K562 (cell line): ENCODE data around the gene GET3.
"Not testable (repeated sequence)": the region's sequence is repeated elsewhere in the genome, so short reads cannot be mapped to it uniquely, and the experiment has no call there.

Source experiments
- AFF4 ChIP-seq: sonication (generic); formaldehyde crosslinking; IDR thresholded peaks from 2 replicates; pipeline ENCODE4 v1.8.0; 2023; ENCODE audit warnings: mild to moderate bottlenecking, missing genetic modification reagents
- CTCF ChIP-seq, 3 experiments: IDR thresholded peaks in 2 of 3; conservative IDR thresholded peaks in 1 of 3; 2 replicates each; pipeline ENCODE4 v1.5.1; 2011 to 2012; ENCODE audit warnings: low read length in 3 of 3, mild to moderate bottlenecking in 3 of 3, control low read depth in 2 of 3, improper control_type of control experiment in 1 of 3, inconsistent platforms in 1 of 3, low read depth in 1 of 3, mixed read lengths in 1 of 3, moderate library complexity in 1 of 3; ENCODE audit not compliant: insufficient read depth in 2 of 3
- IFI16 ChIP-seq: fragments of 250-450 bp; sonication (Bioruptor Pico); IDR thresholded peaks from 2 replicates; pipeline ENCODE4 v2.1.2; 2022; ENCODE audit warnings: mild to moderate bottlenecking, inconsistent platforms
- NFIC ChIP-seq: fragments of 450-650 bp; IDR thresholded peaks from 2 replicates; pipeline ENCODE4 v1.6.1; 2017; ENCODE audit warnings: mild to moderate bottlenecking, inconsistent platforms
- SMARCA5 ChIP-seq: fragments of 450-650 bp; IDR thresholded peaks from 2 replicates; pipeline ENCODE4 v1.6.1; 2016

GRCh38 chr19:12712077-12712476, 25.2 kb upstream of the GET3 start:
- TF ChIP-seq SMARCA5; IFI16 (CRISPR knock-in tag); AFF4 (CRISPR knock-in tag); CTCF (IDR thresholded peaks at IDR 0.05 in 2 of 3, conservative IDR thresholded peaks at IDR 0.05 in 1 of 3; ENCODE audit: insufficient read depth in 2 of 3, low read depth in 1 of 3, low read length in 3 of 3); NFIC: not testable (repeated sequence)
